Endothelial cell (in vitro differentiated cells): Measurements from ENCODE around the gene EEA1. TPM values are rescaled to one million over a fixed set of nuclear protein-coding genes. Genes with fewer than 3 reads are reported as not detected.

Experiments used
- DNase-seq: peaks from one replicate; pipeline ENCODE4 v3.0.0; 2021; ENCODE audit warnings: low spot score
- H3K27ac Mint-ChIP-seq: one replicate; pipeline ENCODE4 v1.8.0; 2021; ENCODE audit warnings: mixed read lengths, inconsistent platforms; ENCODE audit not compliant: unreplicated experiment
- H3K27me3 Mint-ChIP-seq: one replicate; pipeline ENCODE4 v1.8.0; 2021; ENCODE audit warnings: mild to moderate bottlenecking, moderate library complexity, mixed read lengths, inconsistent platforms; ENCODE audit not compliant: unreplicated experiment
- H3K36me3 Mint-ChIP-seq: one replicate; pipeline ENCODE4 v1.8.0; 2021; ENCODE audit warnings: mild to moderate bottlenecking, low read depth, mixed read lengths, inconsistent platforms; ENCODE audit not compliant: unreplicated experiment
- H3K4me1 Mint-ChIP-seq: one replicate; pipeline ENCODE4 v1.8.0; 2021; ENCODE audit warnings: mild to moderate bottlenecking, mixed read lengths, inconsistent platforms; ENCODE audit not compliant: unreplicated experiment
- H3K4me3 Mint-ChIP-seq: one replicate; pipeline ENCODE4 v1.8.0; 2021; ENCODE audit warnings: mild to moderate bottlenecking, mixed read lengths, inconsistent platforms; ENCODE audit not compliant: unreplicated experiment
- H3K9me3 Mint-ChIP-seq: one replicate; pipeline ENCODE4 v1.8.0; 2021; ENCODE audit warnings: mixed read lengths, inconsistent platforms; ENCODE audit not compliant: unreplicated experiment
- CTCF ChIP-seq: fragments of 200-600 bp; sonication (generic); IDR thresholded peaks from one replicate; pipeline ENCODE4 v1.5.0; 2021; ENCODE audit warnings: antibody characterized with exemption; ENCODE audit not compliant: unreplicated experiment
- total RNA-seq: library from RNA; stranded (reverse); fragmentation: NEBNext Ultra II Directional; extraction: Animal tissue kit (Norgen Biotek cat#: 25700); gene quantifications from one replicate; pipeline ENCODE4 v1.2.1, GENCODE V29; 2021; ENCODE audit not compliant: unreplicated experiment

Gene EEA1
- total RNA-seq, 1 donor from 2014 or later = 14.1 TPM

- H3K27me3 Mint-ChIP-seq = peaks cover 4% of the 10 kb centered on the region
- no peaks in the 10 kb centered on the region for H3K36me3 Mint-ChIP-seq
- H3K9me3 Mint-ChIP-seq = no peaks in the 10 kb centered on the region
- no peak for TF ChIP-seq CTCF
- no peak overlapping the region for H3K27ac Mint-ChIP-seq
- no peak overlapping the region for H3K4me3 Mint-ChIP-seq
- H3K4me1 Mint-ChIP-seq = peaks cover 4% of the 10 kb centered on the region
- no peak for DNase-seq
These were observed 51.2 kb downstream of the EEA1 start for GRCh38 chr12:92877904-92878303.

DNA sequence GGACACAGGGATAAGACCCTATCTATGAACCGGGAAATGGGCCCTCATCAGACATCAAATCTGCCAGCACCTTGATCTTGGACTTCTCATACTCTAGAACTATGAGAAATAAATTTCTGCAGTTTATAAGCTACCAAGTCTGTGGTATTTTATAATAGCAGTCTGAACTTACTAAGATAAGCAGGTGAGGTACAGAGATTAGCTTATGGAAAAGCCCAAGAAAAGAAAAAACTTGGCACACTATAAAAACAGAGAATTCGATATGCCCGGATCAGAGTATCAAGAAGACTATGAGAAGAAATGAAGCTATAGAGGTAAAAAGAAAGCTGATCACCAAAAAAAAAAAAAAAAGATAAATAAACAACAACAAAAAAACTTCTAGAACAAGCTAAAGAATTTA is 52.6 kb downstream of the EEA1 start:
- DNase-seq = no peak
- no peak for TF ChIP-seq CTCF
- Mint-ChIP-seq H3K4me1 (peaks cover 4% of the 10 kb centered on the region), H3K27me3 (peaks cover 4% of the 10 kb centered on the region), H3K27ac (no peak overlapping the region), H3K36me3 (no peaks in the 10 kb centered on the region), H3K9me3 (no peaks in the 10 kb centered on the region), H3K4me3 (no peak overlapping the region)

DNA sequence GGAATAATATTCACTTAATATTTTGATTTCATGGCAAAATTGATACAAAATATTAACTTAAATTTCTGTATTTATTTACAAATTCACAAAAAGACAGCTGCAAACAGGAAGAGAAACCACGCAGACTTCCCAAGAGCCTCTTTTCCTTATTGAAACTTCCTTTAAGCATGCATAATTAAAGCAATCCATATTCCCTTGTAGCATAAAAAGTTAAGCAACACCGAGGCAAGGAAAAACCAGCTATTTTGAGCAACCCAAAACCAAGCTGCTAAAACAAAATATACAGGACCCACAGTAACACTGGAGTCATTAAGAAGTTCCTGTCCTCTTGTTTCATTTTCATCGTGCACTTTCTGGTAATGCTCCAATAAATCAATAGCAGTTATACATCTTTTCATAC is 58.0 kb downstream of the EEA1 start:
- no peak for TF ChIP-seq CTCF
- peaks cover 2% of the 10 kb centered on the region for H3K27me3 Mint-ChIP-seq
- peaks cover 3% of the 10 kb centered on the region for H3K4me1 Mint-ChIP-seq
- no peaks in the 10 kb centered on the region for H3K9me3 Mint-ChIP-seq
- no peaks in the 10 kb centered on the region for H3K36me3 Mint-ChIP-seq
- no peak overlapping the region for H3K27ac Mint-ChIP-seq
- H3K4me3 Mint-ChIP-seq = no peak overlapping the region
- DNase-seq = no peak

- H3K9me3 Mint-ChIP-seq = no peaks in the 10 kb centered on the region
- no peaks in the 10 kb centered on the region for H3K27me3 Mint-ChIP-seq
- H3K4me1 Mint-ChIP-seq = peaks cover 3% of the 10 kb centered on the region
- H3K27ac Mint-ChIP-seq = no peak overlapping the region
- TF ChIP-seq CTCF = no peak
- DNase-seq = no peak
- no peaks in the 10 kb centered on the region for H3K36me3 Mint-ChIP-seq
- H3K4me3 Mint-ChIP-seq = no peak overlapping the region
These were observed 62.7 kb downstream of the EEA1 start for GRCh38 chr12:92866418-92866817.

DNA sequence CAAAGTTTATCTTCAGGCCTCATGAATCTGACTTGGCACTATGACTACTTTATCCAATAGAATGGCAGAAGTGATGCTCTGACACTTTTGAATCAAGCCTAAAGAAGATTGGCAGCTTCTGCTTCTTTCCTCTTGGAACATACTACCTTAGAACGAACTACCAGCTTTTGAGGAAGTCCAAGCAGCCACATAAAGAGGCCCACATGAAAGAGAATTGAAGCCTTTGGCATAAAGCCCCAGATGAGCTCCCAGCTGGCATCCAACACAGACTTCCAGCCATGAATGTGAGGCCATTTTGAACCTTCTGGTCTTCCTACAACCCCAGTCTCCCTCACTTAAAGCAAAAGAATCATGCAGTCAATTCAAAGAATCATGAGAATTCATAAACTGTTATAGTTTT is 65.8 kb downstream of the EEA1 start:
- peaks cover 8% of the 10 kb centered on the region for H3K36me3 Mint-ChIP-seq
- no peak for TF ChIP-seq CTCF
- H3K27ac Mint-ChIP-seq = no peak overlapping the region
- H3K9me3 Mint-ChIP-seq = no peaks in the 10 kb centered on the region
- DNase-seq = no peak
- no peak overlapping the region for H3K4me3 Mint-ChIP-seq
- H3K4me1 Mint-ChIP-seq = peaks cover 4% of the 10 kb centered on the region
- H3K27me3 Mint-ChIP-seq = peaks cover 2% of the 10 kb centered on the region
